Coronary artery (tissue), 2 donors: ENCODE results near the gene ARMS2.
A peak's percentile ranks its signal among the peaks of the same experiment; 100 is the strongest.

Experiments
- DNase-seq: peaks from one replicate; pipeline ENCODE4 v3.0.0-alpha.2; 2017; ENCODE audit warnings: low spot score
- H3K27ac ChIP-seq, 2 donors: fragments of 200-600 bp; sonication (generic); one replicate each; pipeline ENCODE4 v1.5.1; 2016 to 2019
- H3K4me3 ChIP-seq: fragments of 200-600 bp; sonication (generic); 2 replicates; pipeline ENCODE4 v1.5.1; 2016; ENCODE audit warnings: mild to moderate bottlenecking, moderate library complexity
- CTCF ChIP-seq: fragments of 200-600 bp; sonication (generic); IDR thresholded peaks from one replicate; pipeline ENCODE4 v1.5.1; 2019; ENCODE audit warnings: antibody characterized with exemption

The ARMS2 gene

DNA sequence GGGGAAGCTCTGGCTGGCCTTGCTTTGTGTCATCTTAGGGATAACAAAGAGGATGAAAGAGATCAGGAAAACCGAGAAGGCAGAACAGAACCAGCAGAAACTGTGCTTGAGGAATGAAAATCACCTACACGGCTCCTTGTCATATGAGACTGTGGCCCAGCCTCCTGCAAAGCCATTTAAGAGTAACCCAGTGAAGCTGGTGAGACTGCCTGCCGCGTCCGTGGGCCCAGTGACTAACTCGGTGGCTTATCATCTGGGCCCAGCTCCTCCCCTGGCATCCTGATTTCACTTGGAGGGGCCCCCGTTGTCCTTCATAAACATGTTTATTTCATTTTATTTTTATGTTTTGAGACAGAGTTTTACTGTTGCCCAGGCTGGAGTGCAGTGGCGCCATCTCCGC, 37.6 kb downstream of the ARMS2 start:
- TF ChIP-seq CTCF: no peak
- Histone ChIP-seq H3K27ac (peak overlapping the region in 1 of 2 donors; percentile 64), H3K4me3 (no peak overlapping the region)
- no peak for DNase-seq

DNA sequence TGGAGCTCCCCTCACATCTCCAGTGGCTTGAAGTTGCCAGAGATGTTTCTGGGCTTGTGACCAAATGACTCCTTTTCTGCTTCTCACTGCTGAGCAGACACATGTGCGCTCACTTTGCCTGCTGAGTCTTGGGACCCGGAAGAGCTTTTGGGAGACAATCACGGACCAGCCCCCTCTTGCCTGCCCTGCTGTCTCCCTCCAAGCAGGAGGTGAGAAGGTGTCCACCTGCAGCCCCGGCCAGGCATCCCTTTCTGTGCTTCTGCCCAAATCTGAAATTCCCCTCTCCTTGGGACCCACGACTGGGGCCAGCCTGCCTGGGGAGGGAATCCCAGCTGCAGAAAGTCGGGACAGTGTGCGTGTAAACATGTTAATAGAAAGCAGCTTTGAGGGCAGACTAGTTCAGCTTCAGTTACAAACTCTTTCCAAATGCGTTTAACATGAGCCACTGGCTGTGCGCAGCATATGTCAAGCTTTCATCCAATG, 38.6 kb downstream of the ARMS2 start:
- no peak for DNase-seq
- Histone ChIP-seq H3K27ac (peak overlapping the region; percentile 79 to 93), H3K4me3 (no peak overlapping the region)
- no peak for TF ChIP-seq CTCF

DNA sequence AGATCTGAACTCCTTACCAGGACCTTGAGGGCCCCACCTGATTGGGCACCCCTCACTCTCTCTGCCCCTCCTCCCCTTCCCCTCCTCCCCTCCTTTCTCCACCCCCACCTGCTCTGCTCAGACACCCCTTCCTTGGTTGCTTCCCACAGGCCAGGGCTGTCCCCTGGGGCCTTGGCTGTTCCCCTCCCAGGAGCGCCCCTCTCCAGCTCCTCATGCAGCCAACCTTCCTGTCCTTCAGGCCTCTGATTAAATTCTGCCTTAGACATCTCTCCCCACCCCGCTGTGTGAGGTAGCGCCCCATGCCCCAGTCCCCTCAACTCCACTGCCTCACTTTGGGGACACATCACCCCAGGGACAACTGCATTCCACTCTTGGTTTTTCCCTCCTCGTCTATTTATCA, 39.3 kb downstream of the ARMS2 start:
- H3K27ac ChIP-seq: peak overlapping the region; percentile 79 to 93
- no peak for DNase-seq
- H3K4me3 ChIP-seq: no peak overlapping the region
- TF ChIP-seq CTCF: no peak

DNA sequence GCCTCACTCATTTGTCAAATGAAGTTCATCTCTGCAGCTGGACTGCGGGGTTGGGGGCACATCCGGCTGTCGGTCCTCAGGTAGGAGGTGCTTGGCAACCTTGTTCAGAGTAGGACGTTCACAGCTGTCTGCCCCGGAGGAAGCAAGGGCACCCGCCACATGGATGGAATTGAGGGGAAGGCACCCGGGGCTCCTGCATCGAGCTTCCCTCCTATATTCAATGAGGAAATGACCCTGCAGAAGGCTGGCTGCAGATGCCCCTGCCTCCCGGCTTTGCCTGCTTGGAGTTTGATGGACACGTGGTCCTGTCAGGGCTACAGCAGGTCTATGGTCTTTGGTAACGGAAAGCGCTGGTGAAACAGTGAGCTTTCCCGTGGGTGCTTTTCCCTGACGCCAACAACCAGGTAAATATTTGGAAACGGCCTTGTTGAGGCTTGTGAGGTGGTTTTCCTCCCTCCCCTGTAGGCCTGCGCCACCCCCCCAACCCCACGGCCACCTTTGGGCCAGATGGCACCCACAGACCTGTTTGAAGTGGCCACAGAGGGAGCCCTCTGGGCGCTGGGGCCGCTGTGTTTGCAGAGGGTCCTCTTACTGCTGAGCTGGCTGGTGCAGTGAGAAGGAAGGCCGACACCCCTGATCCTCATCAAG, 39.8 kb downstream of the ARMS2 start:
- no peak for DNase-seq
- Histone ChIP-seq H3K27ac (peak overlapping the region; percentile 79 to 93), H3K4me3 (peak overlapping the region; percentile 31)
- TF ChIP-seq CTCF: no peak

GRCh38 chr10:122494833-122495232, 40.4 kb downstream of the ARMS2 start:
- peak; percentile 84 for DNase-seq
- H3K4me3 ChIP-seq: peak overlapping the region; percentile 31
- TF ChIP-seq CTCF: no peak
- peak overlapping the region; percentile 79 to 93 for H3K27ac ChIP-seq

GRCh38 chr10:122495406-122496340, 41.2 kb downstream of the ARMS2 start:
- no peak for TF ChIP-seq CTCF
- H3K4me3 ChIP-seq: no peak overlapping the region
- DNase-seq: no peak
- peak overlapping the region; percentile 79 to 93 for H3K27ac ChIP-seq
